ENCODE measurements around the gene CTIF. TPM values are rescaled to one million over a fixed set of nuclear protein-coding genes. Genes with fewer than 3 reads are reported as not detected.

CTIF gene
- total and polyA plus RNA-seq, 2 experiments from 2014 or later: 8.6 to 14.4 TPM

DNA sequence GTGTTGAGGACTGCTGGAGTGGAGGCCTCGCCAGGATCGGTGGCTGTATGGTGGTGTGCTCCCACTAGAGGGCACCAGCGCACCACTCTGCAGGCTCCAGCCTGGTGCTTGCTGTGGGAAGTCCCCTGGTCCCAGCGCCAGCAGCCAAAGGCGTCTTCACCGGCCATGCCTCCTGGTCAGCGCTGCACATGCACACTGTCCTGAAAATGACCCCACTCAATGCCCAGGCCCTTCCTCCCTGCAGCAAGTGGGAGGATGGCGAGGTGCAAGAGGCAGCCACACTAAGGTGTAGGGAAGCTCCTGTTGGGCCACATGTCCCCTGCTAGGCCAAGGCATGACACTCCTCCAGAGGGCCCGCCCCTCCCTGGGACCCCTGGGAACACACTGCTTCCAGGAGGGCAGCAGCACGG, 136.5 kb downstream of the CTIF start:
- no peaks in the 10 kb centered on the region; the same call in 2 of the 3 replicates for H3K4me1 Mint-ChIP-seq
- Histone ChIP-seq H3K4me2 (no peak overlapping the region), H3K9me2 (ENCODE audit: insufficient read depth) (no peaks in the 10 kb centered on the region), H4K20me1 (replicated peaks; ENCODE audit: insufficient read depth) (no peaks in the 10 kb centered on the region), H3K36me3 (ENCODE audit: insufficient read depth) (no peaks in the 10 kb centered on the region), H3K79me2 (replicated peaks; ENCODE audit: insufficient read depth) (no peaks in the 10 kb centered on the region), H3K27me3 (ENCODE audit: insufficient read depth) (no peaks in the 10 kb centered on the region), H3F3A (replicated peaks; ENCODE audit: low read depth) (no peaks in the 10 kb centered on the region), H2AFZ (no peak overlapping the region), H3K27ac (ENCODE audit: low read depth) (no peak overlapping the region), H3K4me1 (ENCODE audit: insufficient read depth) (no peaks in the 10 kb centered on the region; the same call in 1 of the 2 replicates), H3K4me3 (no peak overlapping the region)
- no peak overlapping the region for H3K27ac Mint-ChIP-seq
- H3K9me3 Mint-ChIP-seq: peaks cover 12% of the 10 kb centered on the region
- H3K27me3 Mint-ChIP-seq (ENCODE audit: insufficient read depth, low read depth, poor library complexity): no peaks in the 10 kb centered on the region
- peaks cover 14% of the 10 kb centered on the region for H3K36me3 Mint-ChIP-seq (ENCODE audit: low read depth)
- DNase-seq (ENCODE audit: low spot score) (peak; percentile 83), ATAC-seq (peak; percentile 95)
- no peak for TF ChIP-seq ZNF331 (CRISPR knock-in tag; IDR thresholded peaks at IDR 0.05; ENCODE audit: low read depth)
- TF ChIP-seq, protein P1, sequence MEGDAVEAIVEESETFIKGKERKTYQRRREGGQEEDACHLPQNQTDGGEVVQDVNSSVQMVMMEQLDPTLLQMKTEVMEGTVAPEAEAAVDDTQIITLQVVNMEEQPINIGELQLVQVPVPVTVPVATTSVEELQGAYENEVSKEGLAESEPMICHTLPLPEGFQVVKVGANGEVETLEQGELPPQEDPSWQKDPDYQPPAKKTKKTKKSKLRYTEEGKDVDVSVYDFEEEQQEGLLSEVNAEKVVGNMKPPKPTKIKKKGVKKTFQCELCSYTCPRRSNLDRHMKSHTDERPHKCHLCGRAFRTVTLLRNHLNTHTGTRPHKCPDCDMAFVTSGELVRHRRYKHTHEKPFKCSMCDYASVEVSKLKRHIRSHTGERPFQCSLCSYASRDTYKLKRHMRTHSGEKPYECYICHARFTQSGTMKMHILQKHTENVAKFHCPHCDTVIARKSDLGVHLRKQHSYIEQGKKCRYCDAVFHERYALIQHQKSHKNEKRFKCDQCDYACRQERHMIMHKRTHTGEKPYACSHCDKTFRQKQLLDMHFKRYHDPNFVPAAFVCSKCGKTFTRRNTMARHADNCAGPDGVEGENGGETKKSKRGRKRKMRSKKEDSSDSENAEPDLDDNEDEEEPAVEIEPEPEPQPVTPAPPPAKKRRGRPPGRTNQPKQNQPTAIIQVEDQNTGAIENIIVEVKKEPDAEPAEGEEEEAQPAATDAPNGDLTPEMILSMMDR (conservative IDR thresholded peaks at IDR 0.05; ENCODE audit: low read depth in 2 of 2): peak; percentile 77 to 97
- H3K4me3 Mint-ChIP-seq: no peak overlapping the region

DNA sequence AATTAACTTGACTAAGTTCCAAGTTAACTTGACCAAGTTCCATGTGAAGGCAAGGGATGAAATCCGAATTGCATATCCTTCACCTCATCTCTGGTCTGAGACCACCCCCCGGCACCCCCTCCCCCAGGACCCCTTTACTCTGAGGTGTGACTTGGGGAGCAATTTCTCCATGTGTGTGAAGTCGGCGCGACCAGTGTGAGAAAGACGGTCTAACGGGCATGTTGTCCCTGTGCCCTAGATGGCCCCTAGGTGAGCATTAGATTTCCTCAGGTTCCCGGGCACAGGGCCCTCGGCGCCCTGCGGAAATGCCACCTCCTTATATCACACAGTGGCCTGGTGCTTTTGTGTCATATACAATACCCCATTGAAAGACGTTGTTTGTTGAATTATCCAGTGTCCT, 137.1 kb downstream of the CTIF start:
- H3K4me1 ChIP-seq (ENCODE audit: insufficient read depth): no peaks in the 10 kb centered on the region; the same call in 1 of the 2 replicates
- Mint-ChIP-seq H3K9me3 (peaks cover 9% of the 10 kb centered on the region), H3K4me3 (no peak overlapping the region), H3K27me3 (ENCODE audit: insufficient read depth, low read depth, poor library complexity) (no peaks in the 10 kb centered on the region), H3K27ac (no peak overlapping the region), H3K36me3 (ENCODE audit: low read depth) (peaks cover 9% of the 10 kb centered on the region), H3K4me1 (no peaks in the 10 kb centered on the region; the same call in 2 of the 3 replicates)
- H3K27ac ChIP-seq (ENCODE audit: low read depth): no peak overlapping the region
- ATAC-seq (no peak), DNase-seq (ENCODE audit: low spot score) (no peak)
- H3K9me2 ChIP-seq (ENCODE audit: insufficient read depth): no peaks in the 10 kb centered on the region
- no peak overlapping the region for H3K4me2 ChIP-seq
- no peak overlapping the region for H2AFZ ChIP-seq
- no peak for TF ChIP-seq STAT1 (IDR thresholded peaks at IDR 0.05; ENCODE audit: unreplicated experiment)
- TF ChIP-seq JUNB (IDR thresholded peaks at IDR 0.05; ENCODE audit: unreplicated experiment): no peak
- TF ChIP-seq CREB1 (CRISPR knock-in tag; IDR thresholded peaks at IDR 0.05; ENCODE audit: low read depth): no peak
- TF ChIP-seq, protein P2, sequence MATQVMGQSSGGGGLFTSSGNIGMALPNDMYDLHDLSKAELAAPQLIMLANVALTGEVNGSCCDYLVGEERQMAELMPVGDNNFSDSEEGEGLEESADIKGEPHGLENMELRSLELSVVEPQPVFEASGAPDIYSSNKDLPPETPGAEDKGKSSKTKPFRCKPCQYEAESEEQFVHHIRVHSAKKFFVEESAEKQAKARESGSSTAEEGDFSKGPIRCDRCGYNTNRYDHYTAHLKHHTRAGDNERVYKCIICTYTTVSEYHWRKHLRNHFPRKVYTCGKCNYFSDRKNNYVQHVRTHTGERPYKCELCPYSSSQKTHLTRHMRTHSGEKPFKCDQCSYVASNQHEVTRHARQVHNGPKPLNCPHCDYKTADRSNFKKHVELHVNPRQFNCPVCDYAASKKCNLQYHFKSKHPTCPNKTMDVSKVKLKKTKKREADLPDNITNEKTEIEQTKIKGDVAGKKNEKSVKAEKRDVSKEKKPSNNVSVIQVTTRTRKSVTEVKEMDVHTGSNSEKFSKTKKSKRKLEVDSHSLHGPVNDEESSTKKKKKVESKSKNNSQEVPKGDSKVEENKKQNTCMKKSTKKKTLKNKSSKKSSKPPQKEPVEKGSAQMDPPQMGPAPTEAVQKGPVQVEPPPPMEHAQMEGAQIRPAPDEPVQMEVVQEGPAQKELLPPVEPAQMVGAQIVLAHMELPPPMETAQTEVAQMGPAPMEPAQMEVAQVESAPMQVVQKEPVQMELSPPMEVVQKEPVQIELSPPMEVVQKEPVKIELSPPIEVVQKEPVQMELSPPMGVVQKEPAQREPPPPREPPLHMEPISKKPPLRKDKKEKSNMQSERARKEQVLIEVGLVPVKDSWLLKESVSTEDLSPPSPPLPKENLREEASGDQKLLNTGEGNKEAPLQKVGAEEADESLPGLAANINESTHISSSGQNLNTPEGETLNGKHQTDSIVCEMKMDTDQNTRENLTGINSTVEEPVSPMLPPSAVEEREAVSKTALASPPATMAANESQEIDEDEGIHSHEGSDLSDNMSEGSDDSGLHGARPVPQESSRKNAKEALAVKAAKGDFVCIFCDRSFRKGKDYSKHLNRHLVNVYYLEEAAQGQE (IDR thresholded peaks at IDR 0.05; ENCODE audit: unreplicated experiment): no peak
- no peaks in the 10 kb centered on the region for H4K20me1 ChIP-seq (replicated peaks; ENCODE audit: insufficient read depth)
- H3K4me3 ChIP-seq: no peak overlapping the region
- no peaks in the 10 kb centered on the region for H3K79me2 ChIP-seq (replicated peaks; ENCODE audit: insufficient read depth)
- H3F3A ChIP-seq (replicated peaks; ENCODE audit: low read depth): no peaks in the 10 kb centered on the region
- no peaks in the 10 kb centered on the region for H3K27me3 ChIP-seq (ENCODE audit: insufficient read depth)
- H3K36me3 ChIP-seq (ENCODE audit: insufficient read depth): no peaks in the 10 kb centered on the region
